Occipital lobe (tissue), 2 donors: ENCODE measurements around the gene DNAJB9. TPM values are rescaled to one million over a fixed set of nuclear protein-coding genes. Genes with fewer than 3 reads are reported as not detected.

Source experiments
- DNase-seq: peaks from one replicate; lab custom pipeline; 2025; lab: John Stamatoyannopoulos, UW
- total RNA-seq: library from RNA; depleted of rRNA; stranded (reverse); fragments of >200 nt; gene quantifications from one replicate; pipeline ENCODE4 v1.2.3, GENCODE V29; 2014

The DNAJB9 gene
- total RNA-seq, 1 donor from 2014 or later = 48.2 TPM

- DNase-seq = no peak
These were observed 783 bp upstream of the DNAJB9 start for GRCh38 chr7:108568801-108569380.

GRCh38 chr7:108570146-108570755 lies 577 bp downstream of the DNAJB9 start:
- peak; percentile 54 for DNase-seq

DNA sequence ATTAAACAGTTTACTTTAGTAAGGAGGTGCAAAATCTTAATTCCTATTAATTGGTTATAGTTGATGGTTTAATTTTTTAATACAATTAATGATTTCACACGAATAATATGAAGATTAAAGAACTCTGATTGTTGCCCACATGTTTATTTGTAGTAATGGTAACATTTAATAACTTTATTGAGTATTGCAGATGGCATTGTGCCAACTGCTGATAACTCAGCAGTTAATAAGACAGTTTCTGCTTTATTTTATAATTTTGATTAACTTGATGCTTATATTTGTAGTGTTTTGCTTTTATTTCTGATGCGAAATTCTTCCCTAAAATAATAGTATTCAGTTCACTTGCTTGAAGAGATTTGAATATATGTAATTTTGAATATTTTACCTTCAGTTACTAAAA lies 2.8 kb downstream of the DNAJB9 start:
- no peak for DNase-seq

- no peak for DNase-seq
These were observed 5.5 kb downstream of the DNAJB9 start for GRCh38 chr7:108575156-108575555.

- DNase-seq = no peak
These were observed 6.4 kb downstream of the DNAJB9 start for GRCh38 chr7:108576116-108576515.

DNA sequence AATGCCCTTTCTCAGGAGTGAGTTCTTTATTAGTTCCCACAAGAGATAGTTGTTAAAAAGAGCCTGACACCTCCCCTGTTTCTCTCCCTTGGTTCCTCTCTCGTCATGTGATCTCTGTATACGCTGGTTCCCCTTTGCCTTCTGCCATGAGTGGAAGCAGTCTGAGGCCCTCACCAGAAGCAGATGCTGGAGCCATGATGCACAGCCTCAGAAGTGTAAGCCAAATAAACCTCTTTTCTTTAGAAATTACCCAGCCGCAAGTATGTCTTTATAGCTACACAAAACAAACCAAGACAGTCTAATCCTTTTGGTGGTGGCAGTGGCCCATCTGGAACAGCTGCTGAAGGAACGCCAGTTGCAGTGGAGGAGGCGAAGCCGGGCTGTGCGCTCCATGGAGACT lies 9.3 kb downstream of the DNAJB9 start:
- DNase-seq = no peak

- no peak for DNase-seq
These were observed 10.6 kb downstream of the DNAJB9 start for GRCh38 chr7:108580298-108580697.

- DNase-seq = no peak
These were observed 12.2 kb downstream of the DNAJB9 start for GRCh38 chr7:108581655-108582491.

DNA sequence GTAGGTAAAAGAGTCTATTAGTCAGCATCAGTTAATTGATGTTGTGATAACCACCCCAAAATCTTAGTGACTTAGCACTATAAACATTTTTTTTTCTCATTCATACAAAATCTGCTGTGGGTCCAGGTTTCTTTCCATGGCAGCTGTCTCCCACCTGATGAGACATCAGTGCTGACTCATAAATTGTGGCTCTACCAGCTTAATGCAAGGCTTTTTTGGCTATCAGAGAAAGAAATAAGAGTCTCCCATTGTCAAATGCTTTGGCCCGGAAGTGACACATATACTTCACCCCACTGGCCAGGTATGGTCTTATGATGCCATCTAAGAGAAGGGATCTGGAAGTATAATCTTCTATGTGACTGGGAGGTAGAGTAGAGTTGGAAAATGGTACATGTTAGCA lies 14.5 kb downstream of the DNAJB9 start:
- no peak for DNase-seq

GRCh38 chr7:108585843-108586242 lies 16.2 kb downstream of the DNAJB9 start:
- DNase-seq = no peak

DNA sequence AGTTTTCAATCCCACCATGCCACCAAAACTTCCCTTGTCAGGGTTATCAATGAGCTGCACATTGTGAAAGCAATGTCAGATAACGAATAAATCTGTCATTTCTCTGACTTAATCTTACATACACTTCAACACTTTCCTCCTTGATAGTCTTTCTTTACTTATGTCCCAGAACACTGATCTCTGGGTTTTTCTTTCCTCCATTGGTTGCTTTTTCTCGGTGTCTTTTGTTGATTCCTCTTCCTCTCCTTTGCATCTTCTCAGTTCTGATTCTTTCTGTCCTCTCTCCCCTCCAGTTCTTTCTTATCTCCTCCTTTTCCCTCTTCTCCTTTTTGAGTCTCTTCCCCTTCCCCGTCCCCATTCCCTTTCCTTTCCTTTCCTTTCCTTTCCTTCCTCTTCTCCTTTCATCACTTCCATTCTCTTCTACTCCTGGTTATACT lies 16.6 kb downstream of the DNAJB9 start:
- DNase-seq = no peak

- no peak for DNase-seq
These were observed 19.5 kb downstream of the DNAJB9 start for GRCh38 chr7:108589199-108589598.

DNA sequence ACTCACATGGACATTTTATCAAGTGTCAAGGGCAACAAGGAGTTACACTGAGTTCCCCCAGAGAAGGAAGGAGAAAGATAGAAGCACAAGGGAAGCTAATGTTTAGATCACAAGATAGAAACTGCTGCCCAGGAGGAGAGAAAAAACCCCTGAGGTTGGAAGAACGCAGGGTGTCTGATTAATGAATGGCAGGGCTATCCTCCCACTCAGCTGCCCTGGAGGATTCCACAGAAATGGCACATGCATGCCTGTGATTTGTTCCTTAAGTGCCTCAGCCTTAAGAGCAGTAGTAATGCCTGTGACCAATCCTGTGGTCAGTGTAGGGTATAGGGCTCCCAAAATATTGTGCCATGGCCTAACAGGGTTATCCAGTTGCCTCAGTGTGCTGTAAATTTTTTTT lies 20.2 kb downstream of the DNAJB9 start:
- no peak for DNase-seq

- no peak for DNase-seq
These were observed 20.9 kb downstream of the DNAJB9 start for GRCh38 chr7:108590606-108591005.

DNA sequence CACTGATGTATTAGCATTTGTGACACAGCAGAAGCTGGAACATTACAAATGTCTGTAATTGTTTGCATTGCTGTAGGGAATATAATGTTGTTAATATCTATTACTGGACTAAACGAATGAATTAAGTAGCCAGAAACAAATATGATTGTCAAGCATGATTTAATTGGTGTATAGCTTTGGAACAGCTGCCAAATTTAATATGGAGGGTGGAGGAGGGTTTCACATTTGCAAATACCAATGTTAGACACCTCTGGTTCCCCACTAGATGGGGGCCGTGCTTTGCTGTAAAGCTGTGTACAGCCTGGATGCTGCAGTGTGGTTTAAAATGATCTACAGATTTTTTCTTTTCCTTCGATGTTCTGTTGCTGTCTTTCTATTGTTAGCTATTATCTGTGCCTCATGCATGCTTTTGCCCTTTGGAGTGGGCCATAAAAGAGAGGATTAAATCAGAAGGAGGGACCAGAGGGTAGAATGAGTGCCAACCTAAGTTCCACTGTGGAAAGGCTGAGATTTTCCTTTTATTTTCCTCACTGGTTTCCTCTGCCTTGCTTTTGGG lies 23.1 kb downstream of the DNAJB9 start:
- peak; percentile 12 for DNase-seq

DNA sequence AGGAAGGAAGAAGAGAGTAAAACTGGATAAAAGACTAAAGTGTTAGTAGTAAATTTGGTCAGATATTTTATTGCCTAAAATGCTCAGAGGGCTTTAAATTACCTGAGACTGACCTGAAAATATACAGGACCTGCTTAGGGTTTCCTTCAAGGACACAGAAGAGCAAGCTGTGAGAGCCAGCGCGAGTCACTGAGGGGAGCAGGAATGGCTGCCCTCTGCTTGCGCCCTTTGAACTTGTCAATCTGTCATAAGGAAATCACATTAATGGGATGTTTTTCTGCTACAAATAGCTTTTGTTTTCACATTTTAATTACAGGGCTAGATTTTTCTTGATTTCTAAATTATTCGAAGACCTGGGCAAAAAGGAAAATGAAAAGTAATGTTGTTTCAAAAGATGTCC lies 26.9 kb downstream of the DNAJB9 start:
- DNase-seq = no peak

GRCh38 chr7:108598153-108598552 lies 28.5 kb downstream of the DNAJB9 start:
- no peak for DNase-seq

GRCh38 chr7:108598914-108599580 lies 29.4 kb downstream of the DNAJB9 start:
- no peak for DNase-seq

- DNase-seq = no peak
These were observed 30.7 kb downstream of the DNAJB9 start for GRCh38 chr7:108600399-108600798.

DNA sequence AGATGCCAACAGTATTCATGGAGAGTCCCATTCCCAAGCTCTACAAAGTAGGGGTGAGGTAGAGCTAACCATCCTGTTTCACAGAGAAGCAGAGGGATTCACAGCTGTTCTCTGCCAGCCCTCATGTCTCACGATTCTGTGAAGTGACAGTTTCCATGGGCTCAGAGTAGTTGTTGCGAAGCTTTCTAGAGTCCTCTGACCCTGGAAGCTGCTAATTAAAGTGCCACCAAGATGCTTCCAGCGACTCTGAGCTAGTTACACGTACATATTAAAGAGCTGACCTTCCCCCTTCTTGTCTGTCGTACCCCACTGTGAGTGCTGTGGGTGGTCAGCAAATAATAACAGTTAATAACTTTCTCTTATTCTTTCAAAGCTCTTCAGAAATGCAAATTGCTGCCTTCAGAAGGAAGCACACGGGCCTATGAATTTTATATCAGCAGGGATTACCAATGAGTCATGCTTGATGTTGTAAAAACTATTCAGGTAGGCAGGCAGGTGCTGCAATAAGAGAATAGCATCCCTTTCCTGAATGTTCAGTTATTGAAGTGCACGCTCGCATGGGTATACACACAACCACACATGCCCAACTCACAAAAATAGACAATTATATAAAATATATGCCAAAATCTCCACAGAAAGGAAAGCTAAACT lies 34.1 kb downstream of the DNAJB9 start:
- DNase-seq = no peak
